ENCODE results near the gene SLC17A7. TPM values are rescaled to one million over a fixed set of nuclear protein-coding genes. Genes with fewer than 3 reads are reported as not detected.

Gene SLC17A7
- total RNA-seq, 2 donors from 2014 or later = 0.22 to 0.33 TPM

- Histone ChIP-seq H3K9me3 (ENCODE audit: control insufficient read depth, low read length) (no peaks in the 10 kb centered on the region), H3K4me1 (ENCODE audit: control insufficient read depth, insufficient read depth, low read length) (no peaks in the 10 kb centered on the region), H3K27me3 (ENCODE audit: control insufficient read depth, insufficient read depth, low read length, poor library complexity, severe bottlenecking) (peaks cover 29% of the 10 kb centered on the region), H3K4me3 (ENCODE audit: low read length) (no peak overlapping the region), H3K27ac (ENCODE audit: low read depth, low read length) (no peak overlapping the region), H3K9ac (ENCODE audit: extremely low read depth, low read length, poor library complexity, severe bottlenecking) (no peak overlapping the region), H3K36me3 (ENCODE audit: control insufficient read depth, insufficient read depth, low read length) (no peaks in the 10 kb centered on the region)
- H3K36me3 Mint-ChIP-seq (ENCODE audit: low read depth) = no peaks in the 10 kb centered on the region
- 98 to 100% methylated on average over 2 of the region's 2 CpGs for WGBS, 2 experiments (ENCODE audit: insufficient coverage in 1 of 2, insufficient read length in 1 of 2)
- peaks cover 10% of the 10 kb centered on the region for H3K4me1 Mint-ChIP-seq
- peaks cover 30% of the 10 kb centered on the region for H3K27me3 Mint-ChIP-seq (ENCODE audit: insufficient read depth)
- no peak overlapping the region for H3K4me3 Mint-ChIP-seq
- no peak for DNase-seq
- no peak overlapping the region for H3K27ac Mint-ChIP-seq
- TF ChIP-seq CTCF (conservative IDR thresholded peaks at IDR 0.05) = no peak
- no peaks in the 10 kb centered on the region for H3K9me3 Mint-ChIP-seq
Observed at GRCh38 chr19:49415810-49416200, 25.5 kb downstream of the SLC17A7 start.

GRCh38 chr19:49415102-49415809 is 26.1 kb downstream of the SLC17A7 start:
- Mint-ChIP-seq H3K4me1 (peaks cover 10% of the 10 kb centered on the region), H3K4me3 (no peak overlapping the region), H3K27ac (no peak overlapping the region), H3K36me3 (ENCODE audit: low read depth) (no peaks in the 10 kb centered on the region), H3K27me3 (ENCODE audit: insufficient read depth) (peaks cover 25% of the 10 kb centered on the region), H3K9me3 (no peaks in the 10 kb centered on the region)
- DNase-seq = no peak
- Histone ChIP-seq H3K9me3 (ENCODE audit: control insufficient read depth, low read length) (no peaks in the 10 kb centered on the region), H3K36me3 (ENCODE audit: control insufficient read depth, insufficient read depth, low read length) (no peaks in the 10 kb centered on the region), H3K27ac (ENCODE audit: low read depth, low read length) (no peak overlapping the region), H3K4me3 (ENCODE audit: low read length) (no peak overlapping the region), H3K27me3 (ENCODE audit: control insufficient read depth, insufficient read depth, low read length, poor library complexity, severe bottlenecking) (peaks cover 24% of the 10 kb centered on the region), H3K4me1 (ENCODE audit: control insufficient read depth, insufficient read depth, low read length) (no peaks in the 10 kb centered on the region), H3K9ac (ENCODE audit: extremely low read depth, low read length, poor library complexity, severe bottlenecking) (no peak overlapping the region)
- no peak for TF ChIP-seq CTCF (conservative IDR thresholded peaks at IDR 0.05)
- 83 to 86% methylated on average over 7 to 15 of the region's 15 CpGs for WGBS, 2 experiments (ENCODE audit: insufficient coverage in 1 of 2, insufficient read length in 1 of 2)

- no peaks in the 10 kb centered on the region for H3K36me3 Mint-ChIP-seq (ENCODE audit: low read depth)
- peaks cover 10% of the 10 kb centered on the region for H3K4me1 Mint-ChIP-seq
- H3K9me3 Mint-ChIP-seq = no peaks in the 10 kb centered on the region
- peaks cover 16% of the 10 kb centered on the region for H3K27me3 Mint-ChIP-seq (ENCODE audit: insufficient read depth)
- WGBS, 2 experiments (ENCODE audit: insufficient coverage in 1 of 2, insufficient read length in 1 of 2) = 87 to 94% methylated on average over 3 of the region's 3 CpGs
- Histone ChIP-seq H3K9me3 (ENCODE audit: control insufficient read depth, low read length) (no peaks in the 10 kb centered on the region), H3K27ac (ENCODE audit: low read depth, low read length) (no peak overlapping the region), H3K4me1 (ENCODE audit: control insufficient read depth, insufficient read depth, low read length) (no peaks in the 10 kb centered on the region), H3K4me3 (ENCODE audit: low read length) (no peak overlapping the region), H3K36me3 (ENCODE audit: control insufficient read depth, insufficient read depth, low read length) (no peaks in the 10 kb centered on the region), H3K27me3 (ENCODE audit: control insufficient read depth, insufficient read depth, low read length, poor library complexity, severe bottlenecking) (peaks cover 14% of the 10 kb centered on the region), H3K9ac (ENCODE audit: extremely low read depth, low read length, poor library complexity, severe bottlenecking) (no peak overlapping the region)
- H3K4me3 Mint-ChIP-seq = no peak overlapping the region
- no peak for DNase-seq
- peak overlapping the region; percentile 25 for H3K27ac Mint-ChIP-seq
- no peak for TF ChIP-seq CTCF (conservative IDR thresholded peaks at IDR 0.05)
Observed at GRCh38 chr19:49414256-49414655, 27.1 kb downstream of the SLC17A7 start.
